VCaP (cell line): ENCODE measurements around the gene PACSIN1.

ENCODE experiments used
- H3K27ac ChIP-seq: fragments of 450-650 bp; 2 replicates; pipeline ENCODE4 v1.5.1; 2017
- TF ChIP-seq, protein P1 (sequence below): fragments of 450-650 bp; conservative IDR thresholded peaks from 2 replicates; pipeline ENCODE4 v1.5.1; 2017; ENCODE audit warnings: mild to moderate bottlenecking, moderate library complexity

Gene PACSIN1

DNA sequence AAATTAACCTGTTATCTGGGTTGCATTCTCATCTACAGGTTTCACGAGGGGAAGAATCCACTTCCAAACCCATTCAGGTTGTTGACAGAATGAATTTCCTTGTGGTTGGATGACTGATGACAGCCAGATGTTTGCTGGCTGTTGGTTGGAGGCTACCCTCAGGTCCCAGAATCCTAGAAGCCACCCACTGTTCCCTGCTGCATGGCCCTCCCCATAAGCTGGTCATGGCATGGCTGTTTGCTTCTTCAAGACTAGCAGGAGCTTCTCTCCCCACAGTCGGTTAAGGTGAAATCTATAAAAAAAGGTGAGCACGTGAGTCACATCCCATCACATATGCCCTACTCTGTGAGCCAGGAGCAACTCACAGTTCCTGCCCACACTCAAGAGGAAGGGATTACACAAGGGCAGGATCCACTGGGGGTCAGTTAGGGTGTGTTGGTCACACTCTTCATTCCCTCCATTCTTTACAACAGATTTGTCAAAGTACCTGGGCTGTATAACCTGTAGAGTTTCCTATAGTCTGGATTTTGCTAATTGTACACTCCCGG is 20.5 kb upstream of the PACSIN1 start:
- TF ChIP-seq, protein P1, sequence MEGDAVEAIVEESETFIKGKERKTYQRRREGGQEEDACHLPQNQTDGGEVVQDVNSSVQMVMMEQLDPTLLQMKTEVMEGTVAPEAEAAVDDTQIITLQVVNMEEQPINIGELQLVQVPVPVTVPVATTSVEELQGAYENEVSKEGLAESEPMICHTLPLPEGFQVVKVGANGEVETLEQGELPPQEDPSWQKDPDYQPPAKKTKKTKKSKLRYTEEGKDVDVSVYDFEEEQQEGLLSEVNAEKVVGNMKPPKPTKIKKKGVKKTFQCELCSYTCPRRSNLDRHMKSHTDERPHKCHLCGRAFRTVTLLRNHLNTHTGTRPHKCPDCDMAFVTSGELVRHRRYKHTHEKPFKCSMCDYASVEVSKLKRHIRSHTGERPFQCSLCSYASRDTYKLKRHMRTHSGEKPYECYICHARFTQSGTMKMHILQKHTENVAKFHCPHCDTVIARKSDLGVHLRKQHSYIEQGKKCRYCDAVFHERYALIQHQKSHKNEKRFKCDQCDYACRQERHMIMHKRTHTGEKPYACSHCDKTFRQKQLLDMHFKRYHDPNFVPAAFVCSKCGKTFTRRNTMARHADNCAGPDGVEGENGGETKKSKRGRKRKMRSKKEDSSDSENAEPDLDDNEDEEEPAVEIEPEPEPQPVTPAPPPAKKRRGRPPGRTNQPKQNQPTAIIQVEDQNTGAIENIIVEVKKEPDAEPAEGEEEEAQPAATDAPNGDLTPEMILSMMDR = no peak

DNA sequence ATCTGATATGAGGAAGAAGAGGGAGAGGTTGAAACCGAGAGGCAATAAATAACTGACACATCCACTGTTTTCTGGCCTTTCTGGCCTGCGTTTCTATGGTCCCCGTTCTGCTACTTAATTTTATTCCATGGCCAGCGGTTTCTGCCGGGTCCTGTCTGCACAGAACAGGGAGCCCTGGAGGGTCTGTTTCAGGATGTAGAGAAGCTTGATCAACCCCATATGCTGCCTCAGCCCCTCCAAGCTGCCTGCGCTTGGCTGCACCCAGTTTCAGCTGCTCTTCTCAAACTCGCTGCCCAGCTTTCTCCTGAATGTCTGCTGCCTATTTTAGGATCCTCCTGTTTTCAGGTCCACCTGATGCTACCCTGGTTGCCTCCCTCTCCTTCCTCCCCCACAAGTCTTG is 18.5 kb upstream of the PACSIN1 start:
- TF ChIP-seq, protein P1 = no peak
- H3K27ac ChIP-seq = no peak overlapping the region

More for the DNA sequence above, 20.5 kb upstream of the PACSIN1 start:
- no peak overlapping the region for H3K27ac ChIP-seq

DNA sequence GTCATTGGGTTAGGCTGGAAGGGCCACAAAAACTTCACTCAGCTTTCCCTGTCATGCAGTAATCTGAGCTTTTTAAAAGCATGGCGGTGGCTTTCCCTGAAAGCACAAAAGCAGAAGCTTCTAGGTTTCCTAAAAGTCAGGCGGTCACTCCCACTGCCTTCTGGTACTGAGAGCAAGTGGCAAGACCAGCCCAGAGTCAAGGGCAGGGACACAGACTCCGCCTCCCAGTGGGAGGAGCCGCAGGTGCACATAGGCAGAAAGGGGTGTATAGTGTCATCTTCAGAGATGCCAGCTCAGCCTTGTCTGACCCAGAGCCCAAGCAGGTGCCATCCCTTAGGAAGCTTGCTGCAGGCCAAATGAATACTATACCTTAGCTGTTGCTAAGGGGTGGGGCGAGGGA is 18.0 kb upstream of the PACSIN1 start:
- no peak overlapping the region for H3K27ac ChIP-seq
- TF ChIP-seq, protein P1 = no peak

DNA sequence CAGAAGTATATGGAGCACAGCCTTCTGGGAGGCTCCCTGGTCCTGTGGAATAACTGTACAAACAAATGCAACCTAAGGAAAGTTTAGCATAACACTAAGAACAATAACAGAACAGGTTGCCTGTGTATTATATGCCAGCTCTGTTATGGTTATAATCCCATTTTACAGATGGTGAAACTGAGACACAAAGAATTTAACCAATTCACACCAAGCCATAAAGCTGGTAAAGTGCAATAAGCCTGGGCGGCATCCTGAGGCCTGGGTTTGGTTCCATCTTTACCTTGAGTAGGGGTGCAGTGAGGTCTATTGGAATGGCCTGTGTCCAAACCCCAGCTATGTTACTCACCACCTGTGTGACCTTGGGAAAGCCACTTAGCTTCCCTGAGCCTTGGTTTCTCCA is 14.7 kb upstream of the PACSIN1 start:
- TF ChIP-seq, protein P1 = no peak
- H3K27ac ChIP-seq = no peak overlapping the region

DNA sequence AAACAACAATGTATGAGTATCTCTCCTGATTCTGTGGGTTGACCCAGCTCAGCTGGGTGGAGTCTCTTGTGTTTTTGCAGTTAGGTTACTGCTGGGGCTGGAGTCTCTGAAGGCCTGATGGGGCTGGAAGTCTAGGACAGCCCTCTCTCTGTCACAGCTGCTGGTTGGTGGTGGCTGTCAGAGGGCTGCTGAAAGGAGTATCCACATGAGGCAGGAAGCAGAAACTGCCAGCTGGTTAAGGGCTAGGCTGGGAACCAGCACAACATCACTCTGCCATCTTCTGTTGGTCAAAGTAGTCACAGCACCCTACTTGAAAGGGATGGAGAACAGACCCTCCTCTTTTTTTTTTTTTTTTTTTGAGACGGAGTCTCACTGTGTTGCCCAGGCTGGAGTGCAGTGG is 10.0 kb upstream of the PACSIN1 start:
- no peak overlapping the region for H3K27ac ChIP-seq

DNA sequence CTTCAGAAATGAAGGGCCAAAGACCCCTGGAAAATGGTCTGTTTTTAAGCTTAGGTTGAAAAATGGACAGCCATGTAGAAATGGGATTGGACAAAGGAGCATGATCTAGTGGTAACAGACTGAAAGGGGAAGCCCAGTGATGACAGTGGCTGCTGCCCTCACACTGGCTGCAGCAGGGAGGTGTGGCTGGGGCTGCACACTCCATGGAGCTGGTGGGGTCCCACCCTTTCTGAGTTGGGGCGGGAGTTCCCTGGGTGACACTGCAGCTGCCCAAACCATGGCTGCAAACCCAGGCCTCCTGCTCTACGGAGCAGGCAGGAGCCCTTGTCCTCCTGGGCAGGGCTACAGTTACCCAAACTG is 8.5 kb upstream of the PACSIN1 start:
- TF ChIP-seq, protein P1 = no peak
- H3K27ac ChIP-seq = no peak overlapping the region; the same call in 1 of the 2 replicates

More for the DNA sequence above, 10.0 kb upstream of the PACSIN1 start:
- TF ChIP-seq, protein P1 = no peak

DNA sequence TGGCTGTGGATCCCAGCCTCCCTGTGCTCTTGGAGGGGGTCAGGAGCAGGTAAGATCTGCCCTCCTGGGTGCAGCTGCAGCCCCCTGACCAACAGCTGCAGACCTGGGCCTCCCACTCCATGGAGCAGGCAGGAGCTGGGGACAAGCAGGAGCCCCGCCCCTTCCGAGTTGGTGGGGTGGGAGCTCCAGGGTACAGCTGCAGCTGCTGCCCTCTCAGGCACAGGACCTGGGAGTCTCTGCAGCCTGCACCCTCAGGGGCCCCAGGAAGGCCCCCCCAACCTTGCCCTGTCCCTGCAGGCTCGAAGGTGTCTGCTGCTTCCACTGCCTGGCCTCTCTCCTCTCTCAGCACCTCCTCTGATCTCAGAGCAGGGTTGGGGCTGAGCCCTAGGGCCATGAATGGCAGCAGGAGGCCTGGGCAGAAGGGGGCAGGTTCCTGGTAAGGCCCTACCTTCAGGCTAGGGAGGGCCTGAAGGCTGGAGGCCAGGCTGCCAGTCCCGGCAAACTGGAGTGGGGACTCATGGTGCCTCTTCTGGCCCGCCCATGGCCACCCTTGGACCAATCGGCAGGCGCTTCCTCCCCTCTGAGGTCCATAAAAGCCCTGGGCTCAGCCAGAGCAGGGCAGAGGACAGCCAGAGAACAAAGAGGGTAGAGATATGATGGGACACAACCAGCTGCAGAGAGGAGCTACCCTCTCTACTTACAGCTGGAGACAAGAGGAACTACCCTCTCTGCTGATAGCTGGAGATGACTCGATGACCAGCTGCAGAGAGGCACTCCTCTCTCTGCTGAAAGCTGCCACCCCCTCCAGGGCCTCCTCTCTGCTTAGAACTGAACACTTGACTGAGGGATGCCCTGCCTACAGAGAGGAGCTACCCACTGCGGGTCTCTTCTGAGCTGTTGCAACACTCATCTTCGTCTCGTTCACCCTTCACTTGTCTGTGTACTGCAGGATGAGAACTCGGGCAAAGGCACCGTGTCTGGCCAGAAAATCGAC is 7.8 kb upstream of the PACSIN1 start:
- no peak overlapping the region for H3K27ac ChIP-seq
- TF ChIP-seq, protein P1 = no peak
